Measurements from ENCODE around the gene EDN2.

GRCh38 chr1:41486053-41486370 lies 1.5 kb upstream of the EDN2 start:
- TF ChIP-seq POLR2A (IDR thresholded peaks at IDR 0.05) (no peak), CTCF (IDR thresholded peaks at IDR 0.05) (no peak), POLR2AphosphoS5 (IDR thresholded peaks at IDR 0.05) (no peak)

Measured in breast epithelium (tissue), 3 donors.